HG02588 (cell line): ENCODE data around the gene ACP1.

Experiments used
- ATAC-seq: cut with Tn5 transposase; IDR thresholded peaks from one replicate; pipeline ENCODE4 v1.9.1; 2021; ENCODE audit warnings: mild to moderate bottlenecking, moderate library complexity; ENCODE audit not compliant: unreplicated experiment

Gene ACP1

DNA sequence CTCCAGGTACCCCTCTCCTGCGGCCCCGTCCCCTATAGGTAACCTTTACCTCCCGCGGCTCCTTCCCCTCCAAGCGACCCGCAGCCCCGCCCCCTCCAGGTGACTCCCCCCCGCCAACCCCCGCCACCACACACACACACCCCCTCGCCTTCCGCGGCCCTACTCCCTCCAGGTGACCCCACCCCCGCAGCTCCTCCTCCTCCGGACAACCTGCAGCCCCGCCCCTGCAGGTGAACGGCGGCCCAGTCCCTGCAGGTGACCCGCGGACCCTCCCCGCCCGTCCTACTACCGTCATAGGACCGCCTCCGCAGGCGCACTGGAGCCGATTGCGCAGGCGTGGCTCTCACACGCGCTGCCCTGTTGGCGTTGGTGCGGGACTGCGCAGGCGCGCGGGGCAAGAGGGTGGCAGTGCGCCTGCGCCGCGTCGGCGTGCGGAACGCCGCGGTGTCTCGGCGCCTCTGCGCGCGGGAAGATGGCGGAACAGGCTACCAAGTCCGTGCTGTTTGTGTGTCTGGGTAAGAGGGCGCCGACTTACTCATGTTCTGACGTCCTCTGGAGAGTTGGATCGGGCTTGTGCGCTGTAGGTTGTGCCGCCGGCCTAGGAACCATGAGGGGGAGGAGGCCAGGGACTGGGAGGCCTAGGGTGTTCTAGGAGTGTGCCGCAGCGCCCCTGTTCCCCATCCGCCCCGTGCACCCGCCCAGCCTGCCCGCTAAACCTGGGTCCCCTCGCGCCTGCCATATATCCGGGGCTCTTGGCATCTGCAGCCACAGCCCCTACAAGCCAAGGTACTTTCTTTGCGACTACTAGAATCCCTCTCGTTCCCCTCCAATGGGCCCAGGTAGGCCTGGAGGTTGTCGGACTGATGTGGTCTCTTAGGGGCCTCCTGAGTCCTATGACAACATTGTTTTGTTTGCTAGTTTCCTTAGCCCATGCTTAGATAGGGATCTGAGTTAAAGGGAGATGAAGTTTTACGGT is at the start of gene ACP1:
TSS of gene ACP1 (plus strand) at position 455 of the 976 bp plus-strand sequence. CDS start at position 473, 18 bp downstream.
- ATAC-seq: peak; percentile 86

- ATAC-seq: no peak
Measured at GRCh38 chr2:216068-216467, 48.7 kb upstream of the ACP1 start.

- no peak for ATAC-seq
Measured at GRCh38 chr2:223451-223850, 41.3 kb upstream of the ACP1 start.

GRCh38 chr2:223971-224760 is 40.6 kb upstream of the ACP1 start:
- ATAC-seq: no peak

GRCh38 chr2:228115-228514 is 36.6 kb upstream of the ACP1 start:
- ATAC-seq: no peak

DNA sequence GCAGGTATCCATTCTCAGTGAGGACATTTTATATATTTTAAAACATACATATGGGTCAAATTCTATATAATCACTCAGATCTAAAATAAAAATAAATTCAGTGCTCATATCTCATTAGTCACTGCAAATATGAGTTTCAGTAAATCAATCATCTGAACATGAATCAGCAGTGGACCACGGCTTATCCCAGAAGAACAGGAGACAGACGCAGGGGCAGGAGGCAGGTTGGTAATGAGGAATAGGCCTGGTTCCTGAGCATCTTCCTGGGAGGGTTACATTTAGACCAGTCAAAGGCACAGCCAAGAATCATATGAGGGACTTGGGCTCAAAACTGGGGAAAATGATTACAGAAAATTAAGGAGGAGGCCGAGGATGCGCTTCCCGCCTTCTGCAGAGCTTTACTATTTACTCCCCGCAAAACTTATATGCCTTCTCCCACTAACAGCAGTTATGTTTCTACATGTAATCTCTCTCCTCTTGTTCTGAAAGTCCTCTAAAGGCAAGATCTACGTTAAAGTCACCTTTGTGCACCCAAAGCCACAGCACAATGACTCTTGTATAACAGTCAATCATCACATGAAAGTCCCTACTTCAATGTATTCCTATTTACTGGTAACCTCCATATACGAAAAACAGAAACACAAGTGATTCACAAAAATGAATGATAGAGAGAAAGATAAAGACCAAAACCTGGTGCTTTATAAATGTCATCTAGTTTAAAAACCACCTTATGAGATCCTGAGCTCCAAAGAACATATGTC is 36.0 kb upstream of the ACP1 start:
- ATAC-seq: no peak

- ATAC-seq: no peak
Measured at GRCh38 chr2:231521-232185, 33.1 kb upstream of the ACP1 start.

DNA sequence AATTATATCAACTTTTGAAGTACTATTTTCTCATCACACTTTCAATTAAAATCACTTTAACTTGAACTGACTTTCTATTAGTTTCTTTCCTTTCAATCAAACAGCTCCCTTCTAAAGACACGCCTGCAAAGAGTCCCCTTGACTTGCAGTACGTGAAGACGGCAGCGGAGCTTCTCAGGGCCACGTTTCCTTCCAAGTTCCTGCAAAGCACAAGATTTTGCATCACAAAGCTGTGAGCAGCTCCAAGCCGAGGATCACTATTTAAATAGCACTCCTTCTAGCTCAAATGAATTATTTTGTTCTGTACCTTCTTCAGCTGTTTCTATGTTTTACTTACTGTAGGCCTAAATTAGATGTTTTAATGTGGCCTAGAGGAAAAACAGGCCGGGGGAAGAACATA is 31.7 kb upstream of the ACP1 start:
- ATAC-seq: no peak

GRCh38 chr2:234421-234820 is 30.3 kb upstream of the ACP1 start:
- no peak for ATAC-seq

GRCh38 chr2:236993-237539 is 27.7 kb upstream of the ACP1 start:
- no peak for ATAC-seq

DNA sequence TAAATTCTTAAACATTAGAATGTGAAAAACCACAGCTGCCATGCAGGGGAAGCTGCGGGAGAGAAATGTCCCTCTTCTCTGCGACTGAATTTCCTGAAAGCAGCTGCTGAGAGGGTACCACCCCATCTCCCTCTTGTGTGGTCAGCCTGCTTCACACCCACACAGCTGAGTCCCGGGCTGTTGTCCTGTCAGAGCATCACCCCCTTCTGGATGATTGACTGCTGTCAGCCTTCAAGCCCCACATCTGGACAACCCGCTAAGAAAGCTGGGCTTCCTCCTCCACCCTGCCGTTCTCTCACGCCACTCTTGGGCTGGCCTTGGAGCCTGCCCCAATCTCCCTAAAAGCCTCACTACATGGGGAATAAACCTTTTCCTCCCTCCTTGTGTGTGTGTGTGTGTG is 26.9 kb upstream of the ACP1 start:
- no peak for ATAC-seq

GRCh38 chr2:238431-238830 is 26.3 kb upstream of the ACP1 start:
- no peak for ATAC-seq

- ATAC-seq: no peak
Measured at GRCh38 chr2:238869-239268, 25.9 kb upstream of the ACP1 start.

DNA sequence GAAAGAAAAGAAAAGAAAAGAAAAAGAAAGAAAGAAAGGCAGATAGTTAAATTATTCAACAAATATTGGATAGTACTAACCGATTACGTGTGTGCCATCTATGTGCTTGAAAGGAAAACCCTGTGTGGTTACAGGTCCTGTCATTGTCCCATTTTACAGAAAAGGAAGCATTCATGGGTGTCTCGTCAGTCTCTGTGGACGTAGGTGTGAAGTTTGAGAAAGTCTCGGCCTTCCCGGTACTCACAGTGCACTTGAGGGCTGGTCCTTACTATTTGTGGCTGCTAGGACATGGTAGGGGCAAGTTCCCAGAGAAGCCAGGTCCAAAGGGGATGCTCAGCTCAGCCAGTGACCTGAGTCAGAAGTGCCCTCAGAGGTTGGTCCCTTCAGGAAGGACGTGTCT is 20.2 kb upstream of the ACP1 start:
- no peak for ATAC-seq

GRCh38 chr2:246489-247144 is 18.1 kb upstream of the ACP1 start:
- no peak for ATAC-seq

- ATAC-seq: no peak
Measured at GRCh38 chr2:248724-249123, 16.0 kb upstream of the ACP1 start.

DNA sequence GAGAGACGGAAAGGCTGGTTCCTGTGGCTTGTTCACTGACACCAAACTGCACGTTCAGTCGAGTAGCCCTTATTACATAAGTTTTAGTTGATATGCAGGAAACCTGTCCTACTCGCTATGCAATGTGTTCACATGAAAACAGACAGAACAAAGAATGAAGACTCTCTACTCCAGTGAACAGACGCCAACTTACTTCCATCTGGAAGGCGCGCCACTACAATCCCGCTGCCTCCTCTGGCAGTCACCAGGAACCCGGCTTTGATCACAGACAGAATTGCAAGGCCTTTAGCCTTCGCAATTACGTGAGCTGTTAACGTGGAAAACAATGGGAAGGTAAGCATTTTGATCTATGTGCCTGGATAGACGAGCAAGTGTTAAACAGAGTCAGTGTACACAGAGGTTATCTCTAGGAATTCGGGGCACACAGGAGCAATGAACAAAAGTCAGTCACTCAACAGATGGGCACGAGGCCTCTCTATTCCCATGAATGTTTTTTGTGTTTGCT is 15.2 kb upstream of the ACP1 start:
- no peak for ATAC-seq

- ATAC-seq: no peak
Measured at GRCh38 chr2:252001-252602, 12.6 kb upstream of the ACP1 start.

- ATAC-seq: no peak
Measured at GRCh38 chr2:253202-253638, 11.5 kb upstream of the ACP1 start.
